SKM-1 treated with dmso at 0.1 percent for 144 hours (cell line): ENCODE measurements around the gene HOXB6.

Source experiments
- DNase-seq: peaks from one replicate; lab custom pipeline; 2025; ENCODE audit not compliant: unreplicated experiment; lab: John Stamatoyannopoulos, UW

Gene HOXB6

GRCh38 chr17:48583708-48584222 lies 21.0 kb downstream of the HOXB6 start:
- DNase-seq = no peak

GRCh38 chr17:48582750-48583069 lies 22.1 kb downstream of the HOXB6 start:
- no peak for DNase-seq

- no peak for DNase-seq
Measured at GRCh38 chr17:48579760-48580554, 24.8 kb downstream of the HOXB6 start.

- DNase-seq = no peak
Measured at GRCh38 chr17:48579471-48579759, 25.4 kb downstream of the HOXB6 start.

GRCh38 chr17:48578616-48579470 lies 25.9 kb downstream of the HOXB6 start:
- no peak for DNase-seq

- peak; percentile 80 for DNase-seq
Measured at GRCh38 chr17:48577946-48578615, 26.7 kb downstream of the HOXB6 start, which contains the start of gene HOXB4. Gene HOXB4 (minus strand): TSS chr17:48578350. CDS start chr17:48578319, 31 bp downstream.

- no peak for DNase-seq
Measured at GRCh38 chr17:48577330-48577945, 27.3 kb downstream of the HOXB6 start.

- DNase-seq = no peak
Measured at GRCh38 chr17:48576479-48577309, 28.1 kb downstream of the HOXB6 start.

- no peak for DNase-seq
Measured at GRCh38 chr17:48575673-48576478, 28.9 kb downstream of the HOXB6 start.

GRCh38 chr17:48575066-48575582 lies 29.7 kb downstream of the HOXB6 start:
- DNase-seq = no peak

- DNase-seq = no peak
Measured at GRCh38 chr17:48574505-48575065, 30.2 kb downstream of the HOXB6 start.

GRCh38 chr17:48571826-48572417 lies 32.9 kb downstream of the HOXB6 start:
- no peak for DNase-seq

- no peak for DNase-seq
Measured at GRCh38 chr17:48571024-48571818, 33.6 kb downstream of the HOXB6 start.

- no peak for DNase-seq
Measured at GRCh38 chr17:48570325-48571023, 34.3 kb downstream of the HOXB6 start.

- DNase-seq = no peak
Measured at GRCh38 chr17:48569674-48570324, 35.0 kb downstream of the HOXB6 start.

GRCh38 chr17:48569240-48569582 lies 35.6 kb downstream of the HOXB6 start:
- DNase-seq = no peak
